GM12892 (cell line): ENCODE results near the gene AS3MT. TPM values are rescaled to one million over a fixed set of nuclear protein-coding genes. Genes with fewer than 3 reads are reported as not detected.
"Not testable (repeated sequence)": the region's sequence is repeated elsewhere in the genome, so short reads cannot be mapped to it uniquely, and the experiment has no call there.

Experiments used
- DNase-seq: peaks from one replicate; pipeline ENCODE4 v3.0.0; 2011; ENCODE audit not compliant: insufficient read length
- FAIRE-seq: peaks from 2 replicates; lab custom pipeline; 2011; peaks lifted over from hg19 to GRCh38; lab: Jason Lieb, UNC
- POLR2A ChIP-seq: IDR thresholded peaks from 2 replicates; pipeline ENCODE4 v1.6.1; 2011; ENCODE audit warnings: low read depth, low read length, control low read depth
- POLR2AphosphoS5 ChIP-seq: IDR thresholded peaks from 2 replicates; pipeline ENCODE4 v1.6.1; 2011; ENCODE audit warnings: low read depth, low read length, control low read depth
- TAF1 ChIP-seq: IDR thresholded peaks from 2 replicates; pipeline ENCODE4 v1.6.1; 2011; ENCODE audit warnings: low read depth, mild to moderate bottlenecking, control low read depth, low read length, borderline replicate concordance
- polyA plus RNA-seq: library from polyadenylated mRNA; unstranded; fragments of >200 nt; gene quantifications from one replicate; pipeline ENCODE4 v1.2.1, GENCODE V29; 2012; ENCODE audit warnings: missing spikeins, inconsistent platforms; ENCODE audit not compliant: missing spikeins

Gene AS3MT
- polyA plus RNA-seq = not detected

DNA sequence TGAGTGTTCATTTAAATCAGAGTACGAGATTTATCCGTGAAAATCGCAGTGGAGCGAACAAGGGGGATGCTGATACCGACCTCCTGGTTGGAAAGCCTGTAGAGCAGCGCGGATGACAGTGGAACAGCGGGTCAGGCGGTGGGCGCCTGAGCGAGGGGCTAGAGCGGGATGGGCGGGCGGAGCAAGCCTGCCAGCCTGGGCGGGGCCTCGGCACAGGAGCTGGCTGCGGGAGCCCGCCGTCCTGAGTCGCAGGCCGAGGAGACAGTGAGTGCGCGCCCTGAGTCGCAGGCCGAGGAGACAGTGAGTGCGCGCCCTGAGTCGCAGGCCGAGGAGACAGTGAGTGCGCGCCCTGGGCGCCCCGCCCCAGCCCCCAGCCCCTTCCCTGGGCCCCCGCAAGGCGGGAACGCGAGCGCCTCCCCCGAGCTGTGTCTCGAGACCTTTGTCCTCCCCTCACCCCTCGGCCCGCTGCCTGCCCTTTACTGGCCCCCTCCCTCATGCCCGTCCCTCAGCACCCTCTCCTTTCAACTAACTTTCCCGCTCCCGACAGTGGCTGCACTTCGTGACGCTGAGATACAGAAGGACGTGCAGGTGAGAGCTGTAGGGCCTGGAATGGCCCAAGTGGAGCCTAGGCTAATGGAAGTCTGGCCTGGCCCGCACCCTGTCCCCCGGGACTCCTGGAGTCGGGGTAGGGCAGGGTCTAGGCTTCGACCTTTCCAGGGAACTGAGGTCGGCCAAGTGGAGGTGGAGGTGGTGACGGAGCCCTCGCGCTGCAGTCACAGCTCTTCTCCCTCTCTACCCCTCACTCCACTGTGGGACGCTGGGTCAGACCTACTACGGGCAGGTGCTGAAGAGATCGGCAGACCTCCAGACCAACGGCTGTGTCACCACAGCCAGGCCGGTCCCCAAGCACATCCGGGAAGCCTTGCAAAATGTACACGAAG is at the start of gene AS3MT:
TSS of gene AS3MT (plus strand) at position 213 of the 941 bp plus-strand sequence. CDS start at position 336, 123 bp downstream.
- no peak for TF ChIP-seq POLR2AphosphoS5
- TF ChIP-seq POLR2A = no peak
- no peak for TF ChIP-seq TAF1
- FAIRE-seq (no peak), DNase-seq (peak; percentile 35)

GRCh38 chr10:102820008-102820407 is 49.3 kb upstream of the AS3MT start:
- DNase-seq, FAIRE-seq: not testable (repeated sequence)

DNA sequence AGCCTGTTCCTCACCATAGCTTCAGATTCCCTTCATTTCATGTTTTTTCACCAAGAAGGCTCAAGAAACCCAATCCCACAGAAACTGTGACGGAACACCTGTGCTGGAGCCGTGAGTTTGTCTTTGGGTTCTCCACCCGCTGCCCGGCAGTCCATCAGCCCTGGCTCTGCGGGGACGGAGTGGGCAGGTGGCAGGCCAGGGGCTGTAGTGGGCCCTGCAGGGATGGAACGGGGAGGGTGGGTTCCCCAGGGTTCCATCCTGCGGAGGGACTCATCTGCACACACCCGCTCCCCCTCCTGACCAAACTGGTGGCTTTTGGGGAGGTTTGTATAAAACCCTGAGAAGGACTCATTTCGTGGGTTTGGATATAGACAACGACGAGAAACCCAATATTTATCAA is 47.0 kb upstream of the AS3MT start:
- no peak for DNase-seq
- TF ChIP-seq POLR2AphosphoS5 (no peak), POLR2A (no peak), TAF1 (no peak)
- FAIRE-seq = no peak

DNA sequence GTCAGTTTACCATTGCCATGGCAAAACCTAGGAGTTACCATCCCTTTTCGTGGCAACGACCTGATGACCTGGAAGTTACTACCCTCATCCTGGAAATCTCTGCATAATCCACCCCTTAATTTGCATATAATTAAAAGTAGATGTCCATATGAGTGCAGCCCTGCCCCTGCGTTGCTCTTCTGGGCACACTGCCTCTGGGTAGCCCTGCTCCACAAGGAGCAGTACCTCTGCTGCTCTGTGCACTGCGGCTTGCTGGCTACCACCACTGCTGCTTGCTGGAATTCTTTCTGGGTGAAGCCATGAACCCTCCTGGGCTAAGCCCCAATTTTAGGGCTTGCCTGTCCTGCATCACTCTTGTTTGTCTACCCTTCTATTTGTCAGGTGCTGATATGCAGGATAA is 44.6 kb upstream of the AS3MT start:
- DNase-seq (no peak), FAIRE-seq (no peak)

GRCh38 chr10:102826148-102826796 is 43.0 kb upstream of the AS3MT start:
- FAIRE-seq (no peak), DNase-seq (no peak)
- no peak for TF ChIP-seq POLR2AphosphoS5
- TF ChIP-seq POLR2A = no peak
- TF ChIP-seq TAF1 = no peak

More for the DNA sequence above, 44.6 kb upstream of the AS3MT start:
- TF ChIP-seq POLR2AphosphoS5 = no peak
- no peak for TF ChIP-seq TAF1
- TF ChIP-seq POLR2A = no peak

DNA sequence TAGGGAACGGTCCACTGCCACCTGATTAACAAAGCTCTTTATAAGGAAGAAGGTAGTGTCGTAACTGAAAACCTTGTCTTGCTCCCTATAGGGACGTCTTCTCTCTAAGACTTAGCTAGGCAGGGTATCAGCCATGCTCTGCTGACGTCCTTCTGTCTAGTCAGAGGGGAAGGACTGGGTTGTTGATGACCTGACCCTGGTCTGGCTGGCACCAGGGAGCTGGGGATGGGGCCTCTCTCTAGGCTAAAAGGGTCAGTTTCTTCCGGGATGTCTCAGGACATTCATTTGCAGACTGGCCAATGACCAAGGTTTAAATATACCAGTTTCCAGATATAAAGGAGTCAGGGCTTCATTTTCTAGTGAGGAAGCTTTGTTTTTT is 41.7 kb upstream of the AS3MT start:
- FAIRE-seq (no peak), DNase-seq (no peak)
- TF ChIP-seq TAF1 (no peak), POLR2AphosphoS5 (no peak), POLR2A (no peak)

GRCh38 chr10:102831322-102832071 is 37.8 kb upstream of the AS3MT start:
- DNase-seq (no peak), FAIRE-seq (no peak)
- TF ChIP-seq TAF1 (no peak), POLR2AphosphoS5 (no peak)

GRCh38 chr10:102832248-102832647 is 37.0 kb upstream of the AS3MT start:
- TF ChIP-seq POLR2AphosphoS5 = no peak
- TF ChIP-seq POLR2A = no peak
- TF ChIP-seq TAF1 = no peak
- FAIRE-seq (no peak), DNase-seq (no peak)

DNA sequence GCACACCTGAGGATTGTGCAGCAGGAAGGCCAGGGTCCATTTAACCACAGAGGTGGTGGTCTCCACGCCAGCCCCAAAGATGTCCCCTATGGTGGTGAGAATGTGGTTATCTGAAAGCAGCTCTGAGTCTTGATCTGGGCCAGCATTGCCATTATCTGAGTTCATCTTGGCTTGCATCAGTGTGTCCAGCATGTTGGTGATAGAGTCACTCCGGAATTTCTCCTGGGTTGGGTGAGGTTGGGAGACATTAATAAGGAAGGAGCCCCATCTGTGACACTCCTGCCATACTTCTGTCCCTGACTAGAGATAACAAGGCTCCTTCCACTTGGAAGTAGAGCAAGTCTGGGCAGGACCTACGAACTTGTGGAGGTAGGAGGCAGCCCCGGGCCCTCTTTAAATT is 36.3 kb upstream of the AS3MT start:
- DNase-seq = no peak
- no peak for FAIRE-seq
- TF ChIP-seq TAF1 (no peak), POLR2A (no peak), POLR2AphosphoS5 (no peak)

- DNase-seq (no peak), FAIRE-seq (no peak)
- no peak for TF ChIP-seq POLR2A
- TF ChIP-seq TAF1 = no peak
- TF ChIP-seq POLR2AphosphoS5 = no peak
These were observed 35.1 kb upstream of the AS3MT start for GRCh38 chr10:102834143-102834542.

- DNase-seq (peak; percentile 69), FAIRE-seq (peak; percentile 92)
- TF ChIP-seq POLR2AphosphoS5 (no peak), POLR2A (no peak), TAF1 (no peak)
These were observed 34.2 kb upstream of the AS3MT start for GRCh38 chr10:102835007-102835482.
